Activated T-cell treated with anti-CD3 and anti-CD28 coated beads, Interleukin-2, amount 50 U/mL, for 24 hours (primary cell): Measurements from ENCODE around the gene FGGY.
"Not testable (repeated sequence)": the region's sequence is repeated elsewhere in the genome, so short reads cannot be mapped to it uniquely, and the experiment has no call there.

Experiments
- DNase-seq: peaks from one replicate; pipeline ENCODE4 v3.0.0-alpha.2; 2020
- H3K27ac Mint-ChIP-seq: 2 replicates; pipeline ENCODE4 v1.8.0; 2020; ENCODE audit warnings: mild to moderate bottlenecking, mixed read lengths
- H3K27me3 Mint-ChIP-seq: 2 replicates; pipeline ENCODE4 v1.8.0; 2020; ENCODE audit warnings: mixed read lengths
- H3K36me3 Mint-ChIP-seq: 2 replicates; pipeline ENCODE4 v1.8.0; 2020; ENCODE audit warnings: low read depth, mixed read lengths
- H3K4me1 Mint-ChIP-seq: 2 replicates; pipeline ENCODE4 v1.8.0; 2020; ENCODE audit warnings: low read depth, mixed read lengths
- H3K4me3 Mint-ChIP-seq: 2 replicates; pipeline ENCODE4 v1.8.0; 2020; ENCODE audit warnings: mild to moderate bottlenecking, moderate library complexity, mixed read lengths
- H3K9me3 Mint-ChIP-seq: 2 replicates; pipeline ENCODE4 v1.8.0; 2020; ENCODE audit warnings: mixed read lengths

FGGY gene

GRCh38 chr1:59593798-59594790 is 297.2 kb downstream of the FGGY start:
- no peak overlapping the region for H3K4me3 Mint-ChIP-seq
- no peak for DNase-seq
- no peak overlapping the region for H3K27ac Mint-ChIP-seq
- no peaks in the 10 kb centered on the region for H3K27me3 Mint-ChIP-seq
- H3K36me3 Mint-ChIP-seq: no peaks in the 10 kb centered on the region
- H3K9me3 Mint-ChIP-seq: no peaks in the 10 kb centered on the region
- H3K4me1 Mint-ChIP-seq: peaks cover 2% of the 10 kb centered on the region

GRCh38 chr1:59595774-59596173 is 298.9 kb downstream of the FGGY start:
- Mint-ChIP-seq H3K27me3 (no peaks in the 10 kb centered on the region), H3K9me3 (no peaks in the 10 kb centered on the region), H3K27ac (no peak overlapping the region), H3K36me3 (no peaks in the 10 kb centered on the region), H3K4me3 (no peak overlapping the region), H3K4me1 (peaks cover 2% of the 10 kb centered on the region)
- no peak for DNase-seq

- Mint-ChIP-seq H3K4me3 (no peak overlapping the region), H3K9me3 (no peaks in the 10 kb centered on the region), H3K27ac (no peak overlapping the region), H3K27me3 (no peaks in the 10 kb centered on the region), H3K4me1 (peaks cover 2% of the 10 kb centered on the region), H3K36me3 (no peaks in the 10 kb centered on the region)
- DNase-seq: no peak
Measured at GRCh38 chr1:59596432-59596831, 299.5 kb downstream of the FGGY start.

GRCh38 chr1:59596956-59597355 is 300.1 kb downstream of the FGGY start:
- Mint-ChIP-seq H3K9me3 (no peaks in the 10 kb centered on the region), H3K27ac (no peak overlapping the region), H3K36me3 (no peaks in the 10 kb centered on the region), H3K4me1 (peaks cover 2% of the 10 kb centered on the region), H3K27me3 (no peaks in the 10 kb centered on the region), H3K4me3 (no peak overlapping the region)
- no peak for DNase-seq

- Mint-ChIP-seq H3K4me1 (peaks cover 2% of the 10 kb centered on the region), H3K27ac (no peak overlapping the region), H3K9me3 (no peaks in the 10 kb centered on the region), H3K36me3 (no peaks in the 10 kb centered on the region), H3K27me3 (no peaks in the 10 kb centered on the region), H3K4me3 (no peak overlapping the region)
- DNase-seq: no peak
Measured at GRCh38 chr1:59597420-59598119, 300.7 kb downstream of the FGGY start.

GRCh38 chr1:59598120-59598440 is 301.2 kb downstream of the FGGY start:
- Mint-ChIP-seq H3K4me3 (no peak overlapping the region), H3K9me3 (no peaks in the 10 kb centered on the region), H3K36me3 (no peaks in the 10 kb centered on the region), H3K4me1 (peaks cover 2% of the 10 kb centered on the region), H3K27me3 (no peaks in the 10 kb centered on the region), H3K27ac (no peak overlapping the region)
- DNase-seq: no peak

- H3K4me3 Mint-ChIP-seq: no peak overlapping the region
- H3K9me3 Mint-ChIP-seq: no peaks in the 10 kb centered on the region
- no peaks in the 10 kb centered on the region for H3K36me3 Mint-ChIP-seq
- H3K27ac Mint-ChIP-seq: no peak overlapping the region
- H3K27me3 Mint-ChIP-seq: no peaks in the 10 kb centered on the region
- peaks cover 2% of the 10 kb centered on the region for H3K4me1 Mint-ChIP-seq
- no peak for DNase-seq
Measured at GRCh38 chr1:59601041-59601441, 304.1 kb downstream of the FGGY start.

- no peak overlapping the region for H3K4me3 Mint-ChIP-seq
- no peaks in the 10 kb centered on the region for H3K36me3 Mint-ChIP-seq
- H3K4me1 Mint-ChIP-seq: peaks cover under 1% of the 10 kb centered on the region
- no peaks in the 10 kb centered on the region for H3K9me3 Mint-ChIP-seq
- H3K27ac Mint-ChIP-seq: no peak overlapping the region
- DNase-seq: no peak
- H3K27me3 Mint-ChIP-seq: no peaks in the 10 kb centered on the region
Measured at GRCh38 chr1:59601811-59602210, 304.9 kb downstream of the FGGY start.

- DNase-seq: no peak
- no peaks in the 10 kb centered on the region for H3K27me3 Mint-ChIP-seq
- no peaks in the 10 kb centered on the region for H3K9me3 Mint-ChIP-seq
- H3K4me1 Mint-ChIP-seq: no peaks in the 10 kb centered on the region
- peaks cover 12% of the 10 kb centered on the region for H3K36me3 Mint-ChIP-seq
- no peak overlapping the region for H3K4me3 Mint-ChIP-seq
- H3K27ac Mint-ChIP-seq: no peak overlapping the region
Measured at GRCh38 chr1:59604191-59604590, 307.3 kb downstream of the FGGY start.

- Mint-ChIP-seq H3K4me3 (no peak overlapping the region), H3K36me3 (peaks cover 20% of the 10 kb centered on the region), H3K27me3 (no peaks in the 10 kb centered on the region), H3K4me1 (no peaks in the 10 kb centered on the region), H3K9me3 (peaks cover 6% of the 10 kb centered on the region), H3K27ac (no peak overlapping the region)
- DNase-seq: no peak
Measured at GRCh38 chr1:59605184-59605583, 308.3 kb downstream of the FGGY start.

- no peak overlapping the region for H3K27ac Mint-ChIP-seq
- no peak overlapping the region for H3K4me3 Mint-ChIP-seq
- H3K36me3 Mint-ChIP-seq: peaks cover 24% of the 10 kb centered on the region
- no peak for DNase-seq
- H3K9me3 Mint-ChIP-seq: peaks cover 7% of the 10 kb centered on the region
- no peaks in the 10 kb centered on the region for H3K4me1 Mint-ChIP-seq
- H3K27me3 Mint-ChIP-seq: no peaks in the 10 kb centered on the region
Measured at GRCh38 chr1:59605761-59606160, 308.9 kb downstream of the FGGY start.

GRCh38 chr1:59609245-59609644 is 312.4 kb downstream of the FGGY start:
- Mint-ChIP-seq H3K9me3 (peaks cover 7% of the 10 kb centered on the region), H3K4me1 (no peaks in the 10 kb centered on the region), H3K4me3 (no peak overlapping the region), H3K27me3 (no peaks in the 10 kb centered on the region), H3K36me3 (peaks cover 24% of the 10 kb centered on the region), H3K27ac (no peak overlapping the region)
- DNase-seq: no peak

GRCh38 chr1:59610499-59610898 is 313.6 kb downstream of the FGGY start:
- not testable (repeated sequence) for DNase-seq, H3K27ac Mint-ChIP-seq, H3K4me1 Mint-ChIP-seq, H3K27me3 Mint-ChIP-seq, H3K4me3 Mint-ChIP-seq, H3K9me3 Mint-ChIP-seq
- peaks cover 24% of the 10 kb centered on the region for H3K36me3 Mint-ChIP-seq

- Mint-ChIP-seq H3K36me3 (no peaks in the 10 kb centered on the region), H3K9me3 (no peaks in the 10 kb centered on the region), H3K4me3 (no peak overlapping the region), H3K27ac (no peak overlapping the region), H3K4me1 (no peaks in the 10 kb centered on the region), H3K27me3 (no peaks in the 10 kb centered on the region)
- DNase-seq: no peak
Measured at GRCh38 chr1:59617434-59617833, 320.5 kb downstream of the FGGY start.

GRCh38 chr1:59619557-59619956 is 322.7 kb downstream of the FGGY start:
- H3K27ac Mint-ChIP-seq: no peak overlapping the region
- no peaks in the 10 kb centered on the region for H3K9me3 Mint-ChIP-seq
- no peaks in the 10 kb centered on the region for H3K36me3 Mint-ChIP-seq
- H3K4me1 Mint-ChIP-seq: no peaks in the 10 kb centered on the region
- H3K4me3 Mint-ChIP-seq: no peak overlapping the region
- no peaks in the 10 kb centered on the region for H3K27me3 Mint-ChIP-seq
- no peak for DNase-seq
